ENCODE data around the gene SCNN1A.

Gene SCNN1A

DNA sequence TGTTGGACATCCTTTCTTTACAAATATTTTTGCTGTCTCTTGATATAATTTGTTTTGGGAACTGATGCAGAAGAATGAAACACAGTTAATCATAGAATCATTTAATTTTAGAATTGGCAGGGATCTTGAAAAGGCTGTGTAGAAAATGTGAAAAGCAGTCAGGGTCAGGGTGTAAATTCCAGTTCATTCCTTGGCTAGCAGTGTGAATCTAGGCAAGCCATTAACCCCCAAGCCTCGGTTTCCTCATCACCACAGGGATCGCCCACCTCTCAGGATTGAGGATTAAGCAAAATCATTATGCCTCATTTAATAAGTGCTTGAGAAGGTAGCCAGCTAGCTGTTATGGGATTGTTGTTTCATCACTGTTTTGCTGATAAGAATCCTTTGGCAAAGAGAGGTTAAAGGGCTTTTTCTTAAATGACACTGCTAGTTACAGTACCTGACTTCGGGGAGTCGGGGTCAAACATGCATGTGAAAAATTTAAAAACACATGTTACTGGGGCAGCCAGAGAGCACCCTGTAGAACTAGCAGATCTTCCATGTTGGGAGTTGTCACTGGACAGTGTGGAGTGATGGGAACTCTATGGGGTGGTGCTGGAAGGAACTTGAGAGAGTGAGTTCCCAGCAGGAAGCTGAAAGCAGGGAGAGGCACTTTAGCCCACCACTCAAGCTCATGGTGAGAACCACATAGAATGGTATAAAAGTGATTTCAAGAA is 44.2 kb downstream of the SCNN1A start:
- DNase-seq: no peak

DNA sequence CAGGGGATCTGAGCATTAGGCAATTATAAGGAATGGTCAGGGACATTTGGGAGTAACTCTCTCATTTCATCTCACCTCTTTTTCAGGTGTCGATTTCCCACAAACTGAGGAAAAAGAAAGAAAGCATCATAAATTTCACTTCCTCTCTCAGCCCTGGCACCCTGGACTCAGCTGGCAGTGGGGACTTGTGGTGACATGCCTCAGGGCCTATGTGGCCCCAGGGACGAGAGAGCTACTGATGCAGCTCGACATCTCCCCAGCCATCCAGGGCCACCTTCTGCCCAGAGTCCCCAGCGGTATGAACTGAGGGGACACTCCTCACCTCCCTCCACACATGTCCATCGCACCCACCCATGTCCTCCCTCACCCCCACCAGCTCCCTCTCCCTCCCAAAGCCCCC is 45.2 kb downstream of the SCNN1A start:
- no peak for DNase-seq

GRCh38 chr12:6329703-6330064 is 45.7 kb downstream of the SCNN1A start:
- DNase-seq: no peak

DNA sequence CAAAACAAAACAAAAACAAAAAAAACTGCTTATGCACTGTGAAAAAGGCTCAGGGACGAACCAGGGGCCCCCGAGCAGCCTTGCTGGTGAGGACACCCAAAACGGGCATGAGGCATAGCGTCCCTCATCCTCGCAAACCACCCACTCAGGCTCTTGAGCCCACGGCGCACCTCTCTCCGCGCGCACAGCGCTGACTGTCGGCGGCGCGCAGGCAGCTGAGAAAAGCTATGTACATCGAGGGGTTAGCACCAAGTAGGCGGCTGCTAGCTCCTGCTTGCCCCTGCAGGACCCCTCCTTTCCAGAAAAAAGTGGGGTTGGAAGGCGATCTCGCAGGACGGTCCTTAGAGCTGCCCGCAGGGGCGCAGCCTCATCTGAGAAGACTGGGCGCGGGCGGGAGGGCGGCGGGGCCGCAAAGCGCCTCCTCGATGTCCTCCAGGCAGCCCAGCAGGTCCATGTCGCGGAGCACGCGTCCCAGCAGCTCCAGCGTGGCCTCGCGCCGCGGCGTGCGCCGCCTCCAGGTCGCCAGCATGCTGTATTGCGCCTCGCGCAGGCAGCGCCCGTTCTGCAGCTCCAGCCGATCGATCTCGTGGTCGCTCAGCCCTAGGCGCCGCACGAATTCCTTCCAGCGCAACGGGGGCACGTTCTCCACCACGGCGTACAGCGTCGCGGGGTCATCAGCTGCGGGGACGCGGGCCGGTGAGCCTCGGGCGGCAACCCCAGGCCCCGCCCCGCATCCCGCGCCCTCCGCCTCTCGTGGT is 46.2 kb downstream of the SCNN1A start:
- DNase-seq: no peak

DNA sequence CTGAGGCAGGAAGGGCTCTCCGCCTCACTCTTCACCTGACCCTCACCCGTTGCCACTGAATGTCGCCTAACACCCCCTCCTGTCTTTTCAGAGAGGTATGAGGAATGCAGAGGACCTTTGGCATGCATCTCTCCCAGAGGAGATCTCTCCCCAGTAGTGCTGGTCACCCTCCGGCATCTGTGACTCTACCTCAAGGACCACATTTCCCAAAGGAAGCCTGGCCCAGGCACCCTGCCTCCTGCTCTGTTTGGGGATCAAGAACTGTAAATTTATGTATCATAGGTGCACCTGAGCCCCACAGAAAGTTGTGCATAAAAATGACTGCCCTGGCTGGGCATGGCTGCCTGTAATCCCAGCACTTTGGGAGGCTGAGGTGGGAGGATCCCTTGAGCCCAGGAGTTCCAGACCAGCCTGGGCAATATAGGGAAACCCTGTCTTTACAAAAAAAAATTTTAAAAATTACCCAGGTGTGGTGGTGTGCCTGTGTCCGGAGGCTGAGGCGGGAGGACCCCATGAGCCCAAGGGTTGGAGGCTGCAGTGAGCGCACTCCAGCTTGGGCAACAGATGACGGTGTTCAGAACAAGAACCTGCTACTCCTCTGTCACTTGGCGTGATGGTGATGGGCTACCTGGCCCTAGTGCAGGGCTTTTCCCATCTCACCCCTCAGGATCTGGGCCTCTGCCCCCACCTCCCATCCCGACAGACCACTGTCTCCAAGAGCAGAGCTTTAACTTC is 47.2 kb downstream of the SCNN1A start:
- DNase-seq: no peak

DNA sequence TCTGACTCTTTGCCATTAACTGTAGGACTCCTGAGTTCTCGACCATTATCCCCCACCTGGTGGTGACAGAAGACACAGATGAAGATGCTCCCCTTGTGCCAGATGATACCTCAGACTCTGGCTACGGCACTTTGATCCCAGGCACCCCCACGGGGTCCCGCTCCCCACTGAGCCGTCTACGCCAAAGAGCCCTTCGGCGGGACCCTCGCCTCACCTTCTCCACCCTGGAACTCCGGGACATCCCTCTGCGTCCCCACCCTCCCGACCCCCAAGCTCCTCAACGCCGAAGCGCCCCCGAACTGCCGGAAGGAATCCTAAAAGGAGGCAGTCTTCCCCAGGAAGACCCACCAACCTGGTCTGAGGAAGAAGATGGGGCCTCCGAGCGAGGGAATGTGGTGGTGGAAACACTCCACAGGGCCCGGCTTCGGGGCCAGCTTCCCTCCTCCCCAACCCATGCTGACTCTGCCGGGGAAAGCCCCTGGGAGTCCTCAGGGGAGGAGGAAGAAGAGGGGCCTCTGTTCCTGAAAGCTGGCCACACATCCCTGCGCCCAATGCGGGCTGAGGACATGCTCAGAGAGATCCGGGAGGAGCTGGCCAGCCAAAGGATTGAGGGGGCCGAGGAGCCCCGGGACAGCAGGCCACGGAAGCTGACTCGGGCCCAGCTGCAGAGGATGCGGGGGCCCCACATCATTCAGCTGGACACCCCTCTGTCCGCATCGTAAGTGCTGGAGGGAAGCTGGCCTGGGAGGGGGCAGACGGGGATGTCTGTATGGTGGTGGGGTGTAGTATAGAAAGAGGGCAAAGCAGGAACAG is 47.9 kb downstream of the SCNN1A start:
- DNase-seq: no peak

GRCh38 chr12:6326316-6327228 is 48.8 kb downstream of the SCNN1A start:
- DNase-seq: peak; percentile 53

GRCh38 chr12:6324936-6325750 is 50.2 kb downstream of the SCNN1A start:
- DNase-seq: no peak

- DNase-seq: no peak
These were observed 51.2 kb downstream of the SCNN1A start for GRCh38 chr12:6323995-6324711.

- peak; percentile 94 for DNase-seq
These were observed 51.9 kb downstream of the SCNN1A start for GRCh38 chr12:6323340-6323994.

DNA sequence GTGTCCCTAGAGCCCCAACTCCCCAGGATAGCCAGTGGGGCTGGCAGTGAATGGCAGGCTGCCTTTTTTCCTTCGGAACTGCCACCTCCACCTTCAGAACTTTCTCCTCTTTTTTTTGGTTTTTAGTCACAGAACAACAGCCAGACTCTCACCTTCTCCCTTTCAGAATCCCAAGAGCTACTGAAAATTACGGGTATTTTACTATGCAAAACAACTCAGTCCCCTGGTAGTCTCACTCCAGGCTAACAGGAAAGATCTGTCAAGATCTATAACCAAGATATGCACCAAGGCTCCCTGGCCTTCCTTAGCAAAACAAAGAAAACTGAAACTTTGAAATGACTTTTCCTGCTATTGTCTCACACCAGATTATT is 52.4 kb downstream of the SCNN1A start:
- DNase-seq: no peak

- DNase-seq: no peak
These were observed 53.0 kb downstream of the SCNN1A start for GRCh38 chr12:6322352-6322751.

DNA sequence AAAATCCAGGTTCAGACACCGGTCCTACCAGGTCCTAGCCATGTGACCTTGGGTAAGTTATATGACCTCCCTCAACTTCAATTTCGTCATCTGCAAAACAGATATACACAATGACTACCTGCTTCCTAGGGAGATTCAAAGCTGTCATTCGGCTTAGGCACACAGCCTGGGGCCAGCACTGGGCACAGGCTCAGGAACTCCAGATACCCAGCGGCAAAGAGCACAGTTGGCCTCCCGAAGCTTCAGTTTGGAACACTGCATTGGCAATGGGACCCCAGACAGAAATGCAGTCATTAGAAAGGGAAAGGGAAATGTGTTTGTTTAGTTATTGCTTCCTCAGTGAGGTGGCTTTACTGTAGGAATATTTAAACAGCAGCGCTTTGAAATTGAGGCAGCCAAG is 53.5 kb downstream of the SCNN1A start:
- no peak for DNase-seq

- DNase-seq: no peak
These were observed 55.9 kb downstream of the SCNN1A start for GRCh38 chr12:6319446-6319845.

GRCh38 chr12:6318440-6318879 is 56.9 kb downstream of the SCNN1A start:
- DNase-seq: no peak

DNA sequence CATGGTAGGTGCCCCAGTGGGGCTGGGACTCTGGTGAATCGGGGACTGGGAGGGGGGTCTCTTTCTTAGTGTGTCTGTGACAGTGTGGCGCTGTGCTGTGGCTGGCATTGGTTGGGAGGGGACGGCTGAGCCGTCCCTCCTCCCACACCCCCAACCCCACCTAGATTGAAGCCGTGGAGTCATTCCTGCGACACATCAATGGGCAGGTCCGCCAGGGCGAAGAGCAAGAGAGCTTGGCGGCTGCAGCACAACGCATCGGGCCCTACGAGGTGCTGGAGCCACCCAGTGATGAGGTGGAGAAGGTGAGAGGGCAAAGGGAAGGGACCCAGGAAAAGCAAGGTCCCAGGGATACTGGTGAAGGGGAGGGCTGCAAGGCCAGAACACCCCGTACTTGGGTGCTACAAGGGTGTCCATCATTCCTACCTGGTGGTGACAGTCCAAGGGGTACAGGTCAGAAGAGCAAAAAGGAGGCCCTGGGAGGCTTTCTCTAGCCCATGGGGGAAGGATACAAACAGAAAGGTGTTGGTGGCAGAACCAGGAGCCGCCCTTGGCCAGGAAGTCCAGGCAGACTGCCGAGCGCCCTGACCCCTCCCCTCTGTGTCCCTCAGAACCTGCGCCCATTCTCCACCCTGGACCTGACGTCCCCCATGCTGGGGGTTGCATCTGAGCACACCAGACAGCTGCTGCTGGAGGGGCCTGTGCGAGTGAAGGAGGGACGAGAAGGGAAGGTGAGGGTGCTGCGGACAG is 57.5 kb downstream of the SCNN1A start:
- no peak for DNase-seq

DNA sequence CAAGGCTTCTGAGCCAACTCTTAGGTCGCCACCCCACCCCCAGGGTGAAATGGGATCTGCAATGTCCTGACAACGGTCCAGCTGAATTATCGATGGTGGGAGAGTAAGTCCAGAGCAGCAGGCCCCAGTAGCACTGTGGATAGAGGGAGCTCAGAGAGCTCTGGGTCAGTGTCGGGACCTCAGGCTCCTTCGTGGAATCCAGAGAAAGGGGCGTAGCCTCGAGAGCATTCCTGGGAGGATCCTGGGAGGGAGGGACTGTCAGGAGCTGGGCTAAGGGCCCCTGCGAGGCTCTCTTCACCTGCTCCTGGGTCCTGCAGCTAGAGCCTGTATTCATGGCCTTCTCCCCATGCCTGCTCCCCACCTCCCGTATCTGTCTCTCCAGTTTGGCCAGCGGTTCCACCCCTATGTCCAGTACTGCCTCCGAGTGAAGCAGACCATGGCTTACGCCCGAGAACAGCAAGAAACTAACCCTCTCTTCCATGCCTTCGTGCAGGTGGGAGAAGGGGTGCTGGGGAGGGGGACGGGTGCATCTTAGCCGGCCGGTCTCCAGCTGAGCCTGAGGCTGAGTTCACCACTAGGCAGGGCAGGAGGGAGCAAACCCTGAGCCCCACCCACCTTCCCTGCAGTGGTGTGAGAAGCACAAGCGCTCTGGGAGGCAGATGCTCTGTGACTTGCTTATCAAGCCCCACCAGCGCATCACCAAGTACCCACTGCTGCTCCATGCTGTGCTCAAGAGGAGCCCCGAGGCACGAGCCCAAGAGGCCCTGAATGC is 58.3 kb downstream of the SCNN1A start:
- DNase-seq: no peak
